Stimulated activated CD4-positive, alpha-beta T cell treated with anti-CD3 and anti-CD28 coated beads, Interleukin-15, amount 100 ng/mL, for 1 hour (primary cell): Measurements from ENCODE around the gene ITGA3.

Experiments
- DNase-seq, 2 donors: peaks; one replicate each; pipeline ENCODE4 v3.0.0-alpha.2; 2020; ENCODE audit warnings: low read depth in 1 of 2, low spot score in 1 of 2

The ITGA3 gene

DNA sequence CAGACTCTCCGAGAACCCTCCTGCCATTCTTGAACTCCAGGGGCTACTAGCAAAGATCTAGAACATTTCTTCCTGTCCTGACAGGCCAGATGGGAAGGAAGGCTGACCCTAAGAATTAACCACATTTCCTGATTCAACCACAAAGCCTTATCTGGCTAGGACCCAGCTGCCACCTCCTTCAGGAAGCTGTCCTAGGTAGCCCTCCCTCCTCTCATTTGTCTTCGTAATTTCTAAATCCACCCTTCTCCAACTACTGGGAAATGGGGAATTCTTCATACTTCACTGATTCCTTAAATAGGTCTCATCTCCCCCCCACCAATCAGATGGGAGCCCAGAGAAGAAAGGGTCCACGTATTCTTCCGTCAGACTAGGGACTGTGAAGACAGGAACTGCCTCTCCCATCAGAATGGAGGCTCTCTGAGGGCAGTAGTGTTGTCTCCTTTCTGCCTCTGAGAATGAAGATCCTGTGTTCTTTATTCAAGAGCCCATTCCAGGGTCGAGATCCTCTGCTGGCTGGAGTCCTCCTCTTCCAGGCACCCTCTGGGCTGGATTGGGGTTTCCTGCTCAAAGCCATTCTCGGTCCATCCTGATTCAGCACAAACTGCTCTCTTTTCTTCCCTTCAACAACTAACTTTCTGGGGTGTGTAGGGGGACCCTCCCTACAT, 71.9 kb downstream of the ITGA3 start:
- DNase-seq: no peak

GRCh38 chr17:50128441-50129352, 72.8 kb downstream of the ITGA3 start:
- DNase-seq: no peak

DNA sequence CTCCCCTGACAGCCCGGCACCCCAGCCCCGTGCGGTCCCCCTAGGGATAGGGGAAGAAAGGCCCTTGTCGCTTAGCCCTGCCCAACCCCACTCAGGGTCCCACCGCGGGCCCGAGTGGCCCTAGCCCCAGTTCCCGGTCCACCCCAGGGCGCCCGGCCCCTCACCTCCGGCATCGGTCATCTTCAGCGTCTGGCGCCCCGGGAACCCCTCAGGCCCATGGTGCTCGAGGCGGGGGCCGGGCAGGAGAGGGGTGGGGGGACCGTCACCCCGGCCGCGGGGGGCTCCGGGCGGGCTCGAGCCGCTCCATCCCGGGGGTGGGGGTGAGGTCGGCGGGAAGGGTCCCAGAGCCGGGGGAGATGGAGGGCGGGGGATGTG, 73.4 kb downstream of the ITGA3 start:
- no peak for DNase-seq

DNA sequence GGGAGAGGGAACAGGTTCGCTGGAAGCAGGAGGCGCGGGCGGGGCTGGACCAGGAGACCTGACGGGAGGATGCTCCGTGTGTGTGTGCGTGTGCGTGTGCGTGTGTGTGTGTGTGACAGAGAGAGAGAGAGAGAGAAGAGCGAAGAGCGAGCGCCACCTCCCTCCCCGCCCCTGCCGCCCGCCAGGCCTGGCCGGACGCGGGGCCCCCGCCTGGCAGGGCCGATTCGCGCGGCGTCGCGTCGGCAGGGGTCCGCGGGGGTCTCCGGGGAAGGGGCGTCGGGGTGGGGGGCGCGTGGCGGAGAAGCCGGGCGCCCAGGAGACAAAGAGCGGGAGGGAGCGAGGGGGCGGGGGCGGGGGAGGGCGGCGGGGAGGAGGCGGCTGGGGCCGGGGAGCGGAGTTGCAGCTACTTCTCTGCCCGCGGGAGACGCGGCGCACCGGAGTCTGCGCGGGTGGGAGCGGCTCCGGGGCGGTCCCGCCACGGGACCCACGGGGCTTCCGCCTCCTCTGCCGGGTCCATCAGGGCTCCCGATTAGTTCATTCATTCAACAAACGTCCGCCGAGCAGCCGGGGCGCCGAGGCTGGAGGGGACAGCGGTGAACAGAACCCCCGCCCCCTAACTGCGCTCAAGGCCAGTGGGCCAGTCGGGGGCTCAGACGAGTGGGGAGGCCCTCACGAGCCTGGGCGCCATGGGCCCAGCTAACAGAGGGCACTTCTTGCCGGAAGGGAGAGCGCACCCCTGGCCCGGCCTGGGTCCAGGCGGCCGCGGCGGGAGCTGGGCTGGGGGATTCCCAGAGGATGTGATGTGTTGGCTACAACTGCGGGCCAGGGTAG, 74.0 kb downstream of the ITGA3 start, which contains the start of gene SAMD14:
TSS of gene SAMD14 (minus strand) at position 433 of the 831 bp plus-strand sequence. CDS start 5,201 bp downstream, outside the sequence.
- peak in 1 of 2 donors; percentile 28 for DNase-seq

GRCh38 chr17:50130559-50131305, 74.8 kb downstream of the ITGA3 start:
- no peak for DNase-seq

GRCh38 chr17:50132104-50132794, 76.3 kb downstream of the ITGA3 start:
- DNase-seq: no peak

- no peak for DNase-seq
These were observed 77.3 kb downstream of the ITGA3 start for GRCh38 chr17:50133028-50133768.

GRCh38 chr17:50133769-50134099, 77.8 kb downstream of the ITGA3 start:
- no peak for DNase-seq

- no peak for DNase-seq
These were observed 78.5 kb downstream of the ITGA3 start for GRCh38 chr17:50134206-50135110.

- no peak for DNase-seq
These were observed 79.6 kb downstream of the ITGA3 start for GRCh38 chr17:50135316-50136095.

DNA sequence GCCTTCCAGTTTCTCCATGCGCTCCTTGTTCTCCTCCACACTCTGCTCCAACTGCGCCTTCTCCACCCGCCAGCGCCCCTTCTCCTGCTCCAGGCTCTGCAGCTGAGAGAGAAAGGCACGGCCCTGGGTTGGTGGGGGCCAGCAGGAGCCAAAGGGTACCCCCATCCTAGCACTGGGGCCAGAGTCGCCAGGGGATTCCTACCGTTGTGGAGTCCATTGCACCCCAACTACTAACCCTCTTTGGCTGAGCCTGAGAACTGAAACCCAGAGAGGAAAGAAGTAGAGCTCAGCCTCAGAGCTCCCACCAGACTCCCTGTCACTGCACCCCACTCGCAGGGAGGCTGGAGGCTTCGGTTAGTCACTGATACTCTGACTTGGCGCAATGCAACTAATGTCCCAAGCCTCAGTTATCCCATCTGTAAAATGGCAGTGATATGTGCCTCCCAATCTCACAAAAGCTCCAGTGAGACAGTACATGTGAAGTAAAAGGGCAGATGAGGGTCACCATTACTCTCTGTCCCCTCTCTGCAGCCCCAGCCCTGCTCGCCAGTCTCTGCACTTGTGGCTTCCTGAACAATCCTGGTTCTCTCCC, 80.3 kb downstream of the ITGA3 start:
- no peak for DNase-seq

DNA sequence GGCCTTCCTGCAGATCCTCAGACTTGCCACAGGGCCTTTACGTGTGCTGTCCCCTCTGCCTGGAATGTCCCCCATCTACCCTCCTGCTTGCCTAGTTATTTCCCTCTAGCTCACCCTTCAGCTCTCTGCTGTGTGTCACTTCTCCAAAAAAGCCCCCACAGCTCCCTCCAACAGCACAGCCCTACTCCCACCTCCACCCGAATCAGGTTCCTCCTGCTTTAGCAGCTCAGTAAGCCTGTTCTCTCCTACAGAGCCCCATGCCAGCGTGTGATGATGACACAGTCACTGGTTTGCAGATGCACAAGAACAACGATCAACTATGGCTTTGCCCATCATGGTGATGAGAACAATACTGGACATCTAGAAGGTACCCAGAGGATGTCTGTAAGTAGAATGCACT, 81.1 kb downstream of the ITGA3 start:
- no peak for DNase-seq

- DNase-seq: no peak
These were observed 83.4 kb downstream of the ITGA3 start for GRCh38 chr17:50139185-50139783.
